ENCODE data around the gene GRID1.
"Not testable (repeated sequence)": the region's sequence is repeated elsewhere in the genome, so short reads cannot be mapped to it uniquely, and the experiment has no call there.

GRID1 gene

GRCh38 chr10:86391236-86391840 lies 24.7 kb upstream of the GRID1 start:
- TF ChIP-seq CTCF (conservative IDR thresholded peaks at IDR 0.05): no peak
- no peak overlapping the region for H3K27ac ChIP-seq

- no peak overlapping the region for H3K27ac ChIP-seq
- no peak for TF ChIP-seq CTCF (conservative IDR thresholded peaks at IDR 0.05)
Observed at GRCh38 chr10:86390337-86391120, 23.9 kb upstream of the GRID1 start.

DNA sequence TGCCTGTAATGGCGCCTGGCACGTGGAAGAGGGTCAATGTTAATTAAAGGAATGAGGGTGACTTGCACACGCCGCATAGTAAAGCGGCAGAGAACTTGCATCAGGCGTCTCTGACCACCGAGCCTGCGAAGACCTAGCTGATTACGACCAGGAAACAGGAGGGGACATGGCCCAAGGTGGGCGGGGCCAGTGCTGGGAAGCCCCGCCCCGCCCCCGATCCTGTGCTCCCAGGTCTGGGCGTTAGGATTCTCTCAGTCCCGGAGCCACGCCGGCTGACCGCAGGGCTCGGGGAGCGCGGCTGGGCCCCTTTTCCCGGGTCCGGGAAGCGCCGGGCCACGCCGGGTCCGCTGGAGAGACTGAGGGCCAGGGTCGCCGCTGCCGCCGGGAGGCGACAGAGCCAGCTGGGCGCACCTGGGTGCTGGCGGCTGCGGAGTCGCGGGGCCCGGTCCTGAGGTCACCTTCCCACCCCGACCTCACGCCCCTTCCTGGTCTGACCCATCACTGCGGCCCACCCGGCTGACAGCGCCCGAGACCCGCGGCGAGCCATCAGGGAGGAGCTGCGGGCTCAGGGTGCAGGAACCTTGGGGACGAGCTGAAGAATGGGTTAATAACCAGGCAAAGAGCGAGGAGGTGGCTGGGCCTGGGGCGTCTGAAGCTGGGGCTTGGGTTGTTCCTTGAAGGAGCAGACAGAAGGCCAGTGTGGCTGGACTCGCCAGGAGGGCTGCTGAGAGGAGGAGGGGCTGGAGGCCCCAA lies 23.0 kb upstream of the GRID1 start:
- no peak for TF ChIP-seq CTCF (conservative IDR thresholded peaks at IDR 0.05)
- H3K27ac ChIP-seq: no peak overlapping the region

GRCh38 chr10:86389109-86389440 lies 22.5 kb upstream of the GRID1 start:
- not testable (repeated sequence) for H3K27ac ChIP-seq

DNA sequence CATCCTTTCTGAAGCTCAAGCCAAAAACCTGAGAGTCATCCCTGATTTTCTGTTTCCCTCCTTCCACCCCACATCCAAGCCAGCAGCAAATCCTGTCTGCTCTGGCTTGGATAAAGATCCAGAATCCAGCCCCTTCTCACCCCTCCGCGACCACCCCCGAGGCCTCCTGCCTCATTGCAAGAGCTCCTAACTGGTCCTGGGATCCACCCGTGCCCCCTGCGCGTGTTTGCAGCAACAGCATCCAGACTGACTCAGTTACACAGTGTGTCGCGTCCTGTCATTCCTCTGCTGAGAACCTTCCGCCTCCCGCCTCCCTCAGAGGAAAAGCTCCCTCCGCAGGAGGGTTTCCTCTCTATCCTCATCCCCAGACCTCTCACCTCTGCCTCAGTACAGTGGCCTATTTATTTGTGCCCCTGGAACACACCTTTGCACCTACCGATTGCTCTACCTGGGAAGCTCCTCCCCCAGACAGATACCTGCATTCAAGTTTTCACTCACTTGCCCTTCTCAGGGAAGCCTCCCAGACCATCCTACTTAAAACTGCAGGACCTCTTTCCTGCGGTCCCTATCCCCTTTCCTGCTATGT lies 21.6 kb upstream of the GRID1 start:
- H3K27ac ChIP-seq: no peak overlapping the region
- TF ChIP-seq CTCF (conservative IDR thresholded peaks at IDR 0.05): no peak

- TF ChIP-seq CTCF (conservative IDR thresholded peaks at IDR 0.05): no peak; the same call in 1 of the 2 replicates
- H3K27ac ChIP-seq: no peak overlapping the region
Observed at GRCh38 chr10:86387178-86387794, 20.7 kb upstream of the GRID1 start.

DNA sequence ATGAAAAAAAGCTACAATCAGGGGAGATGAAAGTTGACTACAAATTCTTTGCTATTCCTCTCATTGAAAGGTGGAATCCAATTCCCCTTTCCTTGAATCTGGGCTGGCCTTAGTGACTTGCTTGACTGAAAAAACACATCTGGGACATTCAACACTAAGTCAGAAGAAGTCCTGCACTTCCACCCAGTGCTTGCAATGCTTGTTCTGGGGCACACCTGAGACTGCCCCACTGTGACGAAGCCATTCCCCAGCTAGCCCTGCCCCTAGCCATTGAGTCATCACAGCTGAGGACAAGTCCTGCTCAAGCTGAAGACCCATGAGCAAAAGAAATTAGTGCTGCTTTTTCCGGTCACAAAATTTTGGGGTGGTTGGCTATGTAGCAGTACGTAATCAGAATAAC lies 19.2 kb upstream of the GRID1 start:
- no peak for TF ChIP-seq CTCF (conservative IDR thresholded peaks at IDR 0.05)

More for the DNA sequence above, 19.2 kb upstream of the GRID1 start:
- H3K27ac ChIP-seq: no peak overlapping the region
